NCI-H2171 treated with DMSO at 0.1 percent for 48 hours (cell line): Measurements from ENCODE around the gene SEPTIN14.
"Not testable (repeated sequence)": the region's sequence is repeated elsewhere in the genome, so short reads cannot be mapped to it uniquely, and the experiment has no call there.

Source experiments
- DNase-seq: peaks from one replicate; lab custom pipeline; 2025; lab: John Stamatoyannopoulos, UW

Gene SEPTIN14

GRCh38 chr7:55862652-55863051 is at the start of gene SEPTIN14:
Gene SEPTIN14 (minus strand): TSS chr7:55862752. CDS start chr7:55861996, 756 bp downstream.
- DNase-seq = not testable (repeated sequence)

- no peak for DNase-seq
Observed at GRCh38 chr7:55903985-55904759, 41.6 kb upstream of the SEPTIN14 start.

- not testable (repeated sequence) for DNase-seq
Observed at GRCh38 chr7:55901059-55901458, 38.5 kb upstream of the SEPTIN14 start.

GRCh38 chr7:55898287-55898686 is 35.7 kb upstream of the SEPTIN14 start:
- DNase-seq = no peak

GRCh38 chr7:55895021-55895420 is 32.5 kb upstream of the SEPTIN14 start:
- DNase-seq = no peak

- DNase-seq = no peak
Observed at GRCh38 chr7:55893940-55894339, 31.4 kb upstream of the SEPTIN14 start.

- DNase-seq = peak; percentile 38
Observed at GRCh38 chr7:55888378-55888777, 25.8 kb upstream of the SEPTIN14 start.

- DNase-seq = peak; percentile 35
Observed at GRCh38 chr7:55887821-55888247, 25.3 kb upstream of the SEPTIN14 start.

GRCh38 chr7:55884321-55884720 is 21.8 kb upstream of the SEPTIN14 start:
- no peak for DNase-seq

- peak; percentile 49 for DNase-seq
Observed at GRCh38 chr7:55878691-55879090, 16.1 kb upstream of the SEPTIN14 start.

GRCh38 chr7:55877308-55877707 is 14.8 kb upstream of the SEPTIN14 start:
- no peak for DNase-seq

GRCh38 chr7:55873765-55874164 is 11.2 kb upstream of the SEPTIN14 start:
- DNase-seq = no peak

GRCh38 chr7:55871932-55872485 is 9.5 kb upstream of the SEPTIN14 start:
- no peak for DNase-seq

GRCh38 chr7:55868989-55869388 is 6.4 kb upstream of the SEPTIN14 start:
- DNase-seq = not testable (repeated sequence)

GRCh38 chr7:55845164-55845563 is 17.4 kb downstream of the SEPTIN14 start:
- DNase-seq = not testable (repeated sequence)

- no peak for DNase-seq
Observed at GRCh38 chr7:55838595-55838994, 24.0 kb downstream of the SEPTIN14 start.

- peak; percentile 59 for DNase-seq
Observed at GRCh38 chr7:55827577-55827976, 35.0 kb downstream of the SEPTIN14 start.

- DNase-seq = no peak
Observed at GRCh38 chr7:55818686-55819085, 43.9 kb downstream of the SEPTIN14 start.

GRCh38 chr7:55797260-55797659 is 65.3 kb downstream of the SEPTIN14 start:
- DNase-seq = not testable (repeated sequence)

GRCh38 chr7:55794527-55794926 is 68.0 kb downstream of the SEPTIN14 start:
- DNase-seq = no peak

GRCh38 chr7:55792048-55792447 is 70.5 kb downstream of the SEPTIN14 start:
- DNase-seq = no peak

- no peak for DNase-seq
Observed at GRCh38 chr7:55787796-55788195, 74.8 kb downstream of the SEPTIN14 start.

GRCh38 chr7:55786901-55787300 is 75.7 kb downstream of the SEPTIN14 start:
- DNase-seq = no peak

- not testable (repeated sequence) for DNase-seq
Observed at GRCh38 chr7:55785444-55785843, 77.1 kb downstream of the SEPTIN14 start.
